ENCODE results near the gene GSTT4. TPM values are rescaled to one million over a fixed set of nuclear protein-coding genes. Genes with fewer than 3 reads are reported as not detected.

GSTT4 gene
- total RNA-seq, 2 experiments from 2014 or later = not detected

GRCh38 chr22:24037851-24038765 is 32.9 kb upstream of the GSTT4 start:
- intact Hi-C loops (cut with micrococcal nuclease) = no loop called here
- no peaks in the 10 kb centered on the region for H3K9me3 Mint-ChIP-seq
- DNase-seq = peak; percentile 22
- H3K27ac Mint-ChIP-seq = peak overlapping the region; percentile 72
- no peaks in the 10 kb centered on the region for H3K27me3 Mint-ChIP-seq (ENCODE audit: low read depth)
- CTCF ChIA-PET = interaction anchor here (0.6 to 1.9 kb wide), 4 partner anchors 9 to 251 kb away, joined by 3 to 9 read pairs (median 6); partner anchors contain the start of gene CABIN1
- no peak overlapping the region for H3K4me3 Mint-ChIP-seq
- peaks cover 44% of the 10 kb centered on the region for H3K36me3 Mint-ChIP-seq (ENCODE audit: low read depth)
- peaks cover 46% of the 10 kb centered on the region for H3K4me1 Mint-ChIP-seq (ENCODE audit: low read depth)

GRCh38 chr22:24035296-24035695 is 30.0 kb upstream of the GSTT4 start:
- Mint-ChIP-seq H3K27ac (no peak overlapping the region), H3K4me3 (no peak overlapping the region), H3K27me3 (ENCODE audit: low read depth) (no peaks in the 10 kb centered on the region), H3K36me3 (ENCODE audit: low read depth) (peaks cover 42% of the 10 kb centered on the region), H3K9me3 (no peaks in the 10 kb centered on the region), H3K4me1 (ENCODE audit: low read depth) (peaks cover 59% of the 10 kb centered on the region)
- CTCF ChIA-PET = no interaction called here
- intact Hi-C loops (cut with micrococcal nuclease) = no loop called here
- no peak for DNase-seq

- H3K27ac Mint-ChIP-seq = no peak overlapping the region
- DNase-seq = no peak
- H3K36me3 Mint-ChIP-seq (ENCODE audit: low read depth) = peaks cover 30% of the 10 kb centered on the region
- H3K9me3 Mint-ChIP-seq = no peaks in the 10 kb centered on the region
- H3K4me3 Mint-ChIP-seq = no peak overlapping the region
- peaks cover 59% of the 10 kb centered on the region for H3K4me1 Mint-ChIP-seq (ENCODE audit: low read depth)
- no peaks in the 10 kb centered on the region for H3K27me3 Mint-ChIP-seq (ENCODE audit: low read depth)
- CTCF ChIA-PET = no interaction called here
- intact Hi-C loops (cut with micrococcal nuclease) = no loop called here
Observed at GRCh38 chr22:24033731-24034130, 28.5 kb upstream of the GSTT4 start.

- Mint-ChIP-seq H3K4me3 (no peak overlapping the region), H3K27ac (no peak overlapping the region), H3K4me1 (ENCODE audit: low read depth) (peaks cover 50% of the 10 kb centered on the region), H3K36me3 (ENCODE audit: low read depth) (peaks cover 18% of the 10 kb centered on the region), H3K9me3 (no peaks in the 10 kb centered on the region), H3K27me3 (ENCODE audit: low read depth) (no peaks in the 10 kb centered on the region)
- CTCF ChIA-PET = interaction anchor here (0.7 kb wide), 1 partner anchor 18 kb away, joined by 3 read pairs; no protein-coding TSS in a partner anchor
- intact Hi-C loops (cut with micrococcal nuclease) = no loop called here
- DNase-seq = no peak
Observed at GRCh38 chr22:24030186-24030702, 25.0 kb upstream of the GSTT4 start.

- Mint-ChIP-seq H3K27ac (no peak overlapping the region), H3K4me3 (no peak overlapping the region), H3K36me3 (ENCODE audit: low read depth) (peaks cover 23% of the 10 kb centered on the region), H3K27me3 (ENCODE audit: low read depth) (no peaks in the 10 kb centered on the region), H3K9me3 (peaks cover 4% of the 10 kb centered on the region), H3K4me1 (ENCODE audit: low read depth) (peaks cover 54% of the 10 kb centered on the region)
- CTCF ChIA-PET = interaction anchor here (0.6 to 1.1 kb wide), 4 partner anchors 9 to 127 kb away, joined by 3 to 6 read pairs (median 4); no protein-coding TSS in a partner anchor
- DNase-seq = no peak
- intact Hi-C loops (cut with micrococcal nuclease) = no loop called here
Observed at GRCh38 chr22:24029304-24029703, 24.1 kb upstream of the GSTT4 start.

GRCh38 chr22:24028533-24028932 is 23.3 kb upstream of the GSTT4 start:
- Mint-ChIP-seq H3K9me3 (peaks cover 5% of the 10 kb centered on the region), H3K27me3 (ENCODE audit: low read depth) (no peaks in the 10 kb centered on the region), H3K36me3 (ENCODE audit: low read depth) (peaks cover 25% of the 10 kb centered on the region), H3K27ac (no peak overlapping the region), H3K4me1 (ENCODE audit: low read depth) (peaks cover 60% of the 10 kb centered on the region), H3K4me3 (no peak overlapping the region)
- intact Hi-C loops (cut with micrococcal nuclease) = no loop called here
- DNase-seq = no peak
- CTCF ChIA-PET = no interaction called here

GRCh38 chr22:24027991-24028390 is 22.7 kb upstream of the GSTT4 start:
- H3K4me3 Mint-ChIP-seq = no peak overlapping the region
- CTCF ChIA-PET = interaction anchor here (0.6 kb wide), 1 partner anchor 11 kb away, joined by 3 read pairs; no protein-coding TSS in a partner anchor
- H3K27me3 Mint-ChIP-seq (ENCODE audit: low read depth) = no peaks in the 10 kb centered on the region
- peaks cover 5% of the 10 kb centered on the region for H3K9me3 Mint-ChIP-seq
- H3K27ac Mint-ChIP-seq = no peak overlapping the region
- no peak for DNase-seq
- H3K36me3 Mint-ChIP-seq (ENCODE audit: low read depth) = peaks cover 25% of the 10 kb centered on the region
- H3K4me1 Mint-ChIP-seq (ENCODE audit: low read depth) = peaks cover 66% of the 10 kb centered on the region
- intact Hi-C loops (cut with micrococcal nuclease) = no loop called here

- Mint-ChIP-seq H3K9me3 (peaks cover 5% of the 10 kb centered on the region), H3K27ac (no peak overlapping the region), H3K4me3 (no peak overlapping the region), H3K4me1 (ENCODE audit: low read depth) (peaks cover 71% of the 10 kb centered on the region), H3K27me3 (ENCODE audit: low read depth) (no peaks in the 10 kb centered on the region), H3K36me3 (ENCODE audit: low read depth) (peaks cover 25% of the 10 kb centered on the region)
- intact Hi-C loops (cut with micrococcal nuclease) = no loop called here
- CTCF ChIA-PET = interaction anchor here (0.6 to 0.7 kb wide), 2 partner anchors 11 to 12 kb away, joined by 3 read pairs; no protein-coding TSS in a partner anchor
- no peak for DNase-seq
Observed at GRCh38 chr22:24027389-24027975, 22.2 kb upstream of the GSTT4 start.

GRCh38 chr22:24026733-24027132 is 21.5 kb upstream of the GSTT4 start:
- H3K9me3 Mint-ChIP-seq = peaks cover 5% of the 10 kb centered on the region
- no peak overlapping the region for H3K27ac Mint-ChIP-seq
- peaks cover 69% of the 10 kb centered on the region for H3K4me1 Mint-ChIP-seq (ENCODE audit: low read depth)
- H3K4me3 Mint-ChIP-seq = no peak overlapping the region
- no peaks in the 10 kb centered on the region for H3K27me3 Mint-ChIP-seq (ENCODE audit: low read depth)
- no peak for DNase-seq
- H3K36me3 Mint-ChIP-seq (ENCODE audit: low read depth) = peaks cover 25% of the 10 kb centered on the region
- intact Hi-C loops (cut with micrococcal nuclease) = no loop called here
- CTCF ChIA-PET = interaction anchor here (0.7 kb wide), 1 partner anchor 13 kb away, joined by 3 read pairs; no protein-coding TSS in a partner anchor

- no peak overlapping the region for H3K27ac Mint-ChIP-seq
- H3K36me3 Mint-ChIP-seq (ENCODE audit: low read depth) = peaks cover 24% of the 10 kb centered on the region
Observed at GRCh38 chr22:24026056-24026455, 20.8 kb upstream of the GSTT4 start.

GRCh38 chr22:24025475-24025874 is 20.2 kb upstream of the GSTT4 start:
- Mint-ChIP-seq H3K27me3 (ENCODE audit: low read depth) (no peaks in the 10 kb centered on the region), H3K27ac (no peak overlapping the region), H3K4me3 (no peak overlapping the region), H3K36me3 (ENCODE audit: low read depth) (peaks cover 23% of the 10 kb centered on the region), H3K4me1 (ENCODE audit: low read depth) (peaks cover 69% of the 10 kb centered on the region), H3K9me3 (peaks cover 5% of the 10 kb centered on the region)
- intact Hi-C loops (cut with micrococcal nuclease) = no loop called here
- CTCF ChIA-PET = no interaction called here
- no peak for DNase-seq

More at GRCh38 chr22:24026056-24026455, 20.8 kb upstream of the GSTT4 start:
- Mint-ChIP-seq H3K9me3 (peaks cover 5% of the 10 kb centered on the region), H3K4me3 (no peak overlapping the region), H3K4me1 (ENCODE audit: low read depth) (peaks cover 66% of the 10 kb centered on the region), H3K27me3 (ENCODE audit: low read depth) (no peaks in the 10 kb centered on the region)
- CTCF ChIA-PET = no interaction called here
- intact Hi-C loops (cut with micrococcal nuclease) = no loop called here
- DNase-seq = no peak

GRCh38 chr22:24024354-24024753 is 19.1 kb upstream of the GSTT4 start:
- peaks cover 5% of the 10 kb centered on the region for H3K9me3 Mint-ChIP-seq
- intact Hi-C loops (cut with micrococcal nuclease) = no loop called here
- no peaks in the 10 kb centered on the region for H3K27me3 Mint-ChIP-seq (ENCODE audit: low read depth)
- H3K27ac Mint-ChIP-seq = peak overlapping the region; percentile 11
- H3K4me1 Mint-ChIP-seq (ENCODE audit: low read depth) = peaks cover 65% of the 10 kb centered on the region
- DNase-seq = no peak
- no peak overlapping the region for H3K4me3 Mint-ChIP-seq
- H3K36me3 Mint-ChIP-seq (ENCODE audit: low read depth) = peaks cover 22% of the 10 kb centered on the region
- CTCF ChIA-PET = no interaction called here
